Raji (cell line): ENCODE results near the gene LTB4R2.

Source experiments
- POLR2A ChIP-seq: IDR thresholded peaks from 2 replicates; pipeline ENCODE4 v1.6.1; 2011; ENCODE audit warnings: low read depth, low read length, control low read depth; ENCODE audit not compliant: insufficient read depth

The LTB4R2 gene

DNA sequence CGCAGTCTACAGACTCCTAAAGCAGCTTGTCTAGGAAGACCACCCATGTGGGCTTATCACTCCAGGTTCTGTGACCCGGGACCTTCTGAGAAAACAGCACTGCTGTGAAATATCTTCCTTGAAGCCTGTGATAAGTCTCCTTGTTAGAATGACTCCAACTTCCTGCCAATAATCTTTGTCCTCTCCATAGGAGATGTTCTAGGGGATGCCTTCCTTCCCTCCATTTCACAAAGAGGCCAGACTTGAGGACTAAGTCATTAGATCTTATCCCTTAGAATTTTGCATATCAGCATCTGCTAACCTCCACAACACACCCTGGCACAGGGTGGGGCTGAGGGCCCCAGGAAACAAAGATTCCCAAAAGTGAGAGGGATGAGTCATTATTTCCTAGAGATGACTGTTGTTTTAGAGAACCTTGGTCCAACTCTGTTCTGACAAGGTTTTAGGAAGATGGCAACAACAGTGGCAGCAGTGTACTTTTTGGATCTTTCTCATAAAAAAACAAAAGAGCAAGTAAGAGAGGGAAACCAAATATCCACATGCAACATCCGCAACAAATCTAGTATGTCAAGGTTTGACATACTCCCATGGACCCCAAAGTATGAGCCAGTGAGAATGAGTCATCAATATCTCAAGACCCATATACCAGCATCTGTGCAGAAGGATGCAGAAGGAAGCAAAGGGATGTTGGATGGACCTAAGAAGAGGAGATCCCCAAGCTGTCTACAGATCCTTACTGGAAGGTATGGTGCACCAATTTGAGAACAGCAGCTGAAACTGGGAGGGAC is 7.4 kb downstream of the LTB4R2 start:
- TF ChIP-seq POLR2A = no peak

DNA sequence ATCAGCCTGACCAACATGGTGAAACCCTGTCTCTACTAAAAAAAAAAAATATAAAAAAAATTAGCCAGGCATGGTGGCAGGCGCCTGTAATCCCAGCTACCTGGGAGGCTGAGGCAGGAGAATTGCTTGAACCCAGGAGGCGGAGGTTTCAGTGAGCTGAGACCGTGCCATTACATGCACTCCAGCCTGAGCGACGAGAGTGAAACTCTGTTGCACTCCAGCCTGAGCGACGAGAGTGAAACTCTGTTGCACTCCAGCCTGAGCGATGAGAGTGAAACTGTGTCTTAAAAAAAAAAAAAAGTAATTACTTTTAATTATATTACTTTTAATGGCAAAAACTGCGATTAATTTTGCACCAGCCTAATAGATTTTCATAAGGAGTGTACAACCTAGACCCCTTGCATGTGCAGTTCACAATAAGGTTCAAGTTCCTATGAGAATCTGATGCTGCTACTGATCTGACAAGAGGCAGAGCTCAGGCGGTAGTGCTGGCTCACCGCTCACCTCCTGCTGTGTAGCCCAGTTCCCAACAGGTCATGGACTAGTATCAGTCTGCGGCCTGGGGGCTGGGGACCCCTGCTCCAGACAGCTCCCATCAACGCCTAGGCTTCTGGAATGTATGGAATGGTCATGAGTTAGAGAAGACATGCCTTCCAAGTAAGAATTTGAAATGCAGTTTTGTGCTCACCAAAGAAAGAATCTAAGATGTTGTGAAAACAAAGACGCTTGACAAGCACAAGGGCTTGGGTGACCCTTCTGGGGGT is 11.5 kb downstream of the LTB4R2 start:
- TF ChIP-seq POLR2A = no peak

DNA sequence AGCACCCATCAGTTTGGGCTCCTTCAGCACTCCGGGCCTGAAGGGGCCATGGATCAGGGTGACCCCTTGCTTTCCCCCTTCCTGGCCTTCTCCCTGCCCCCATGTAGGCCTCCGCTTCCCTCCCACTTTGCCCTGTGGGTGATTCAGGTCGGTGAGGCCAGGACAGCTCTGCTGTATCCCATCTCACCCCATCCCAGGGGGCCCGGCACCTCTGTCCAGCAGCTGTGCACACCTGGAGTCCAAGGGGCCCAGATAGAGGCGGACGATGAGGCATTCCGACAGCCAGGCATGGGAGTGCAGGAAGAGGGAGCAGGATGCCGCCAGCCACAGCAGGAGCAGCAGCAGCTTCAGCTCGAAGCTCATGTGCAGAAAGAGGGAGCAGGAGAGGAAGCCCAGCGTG is 12.7 kb downstream of the LTB4R2 start:
- TF ChIP-seq POLR2A = no peak

DNA sequence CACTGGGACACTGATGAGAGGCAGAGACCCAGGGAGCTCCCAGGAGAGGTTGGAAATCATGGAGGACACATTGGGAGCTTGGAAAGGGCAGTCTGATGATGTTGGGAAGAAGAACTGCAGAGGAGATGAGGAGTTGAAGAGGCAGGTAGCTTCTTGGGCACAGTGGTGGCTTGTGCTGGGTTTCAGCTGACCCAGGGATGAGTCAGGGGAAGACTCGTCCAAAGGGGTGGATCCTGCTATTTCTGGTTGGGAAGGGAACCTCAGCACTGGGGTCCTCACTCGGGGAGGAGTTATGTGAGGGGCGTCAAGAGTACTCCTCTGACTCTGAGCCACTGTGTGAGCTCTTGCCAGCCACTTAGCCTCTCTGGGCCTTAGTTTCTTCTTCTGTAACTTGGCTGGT is 13.4 kb downstream of the LTB4R2 start:
- TF ChIP-seq POLR2A = no peak

DNA sequence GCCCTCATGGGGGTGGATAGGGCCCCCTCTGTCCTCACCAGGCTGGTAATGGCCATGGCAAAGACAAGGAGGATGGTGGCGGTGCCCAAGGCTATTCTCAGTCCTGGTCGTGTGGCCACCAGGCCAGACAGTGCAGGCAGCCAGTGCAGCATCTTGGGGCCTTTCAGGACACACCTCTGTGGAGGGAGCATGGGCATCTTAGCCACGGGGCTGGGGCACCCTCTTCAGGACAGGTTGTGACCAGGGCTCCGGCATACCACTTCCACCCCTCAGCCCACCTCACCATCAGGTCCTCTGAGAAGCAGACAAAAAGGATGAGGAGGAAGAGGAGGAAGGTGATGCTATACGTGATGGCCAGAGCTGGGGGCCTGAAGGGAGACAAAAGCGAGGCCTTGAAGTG is 14.1 kb downstream of the LTB4R2 start:
- TF ChIP-seq POLR2A = no peak

DNA sequence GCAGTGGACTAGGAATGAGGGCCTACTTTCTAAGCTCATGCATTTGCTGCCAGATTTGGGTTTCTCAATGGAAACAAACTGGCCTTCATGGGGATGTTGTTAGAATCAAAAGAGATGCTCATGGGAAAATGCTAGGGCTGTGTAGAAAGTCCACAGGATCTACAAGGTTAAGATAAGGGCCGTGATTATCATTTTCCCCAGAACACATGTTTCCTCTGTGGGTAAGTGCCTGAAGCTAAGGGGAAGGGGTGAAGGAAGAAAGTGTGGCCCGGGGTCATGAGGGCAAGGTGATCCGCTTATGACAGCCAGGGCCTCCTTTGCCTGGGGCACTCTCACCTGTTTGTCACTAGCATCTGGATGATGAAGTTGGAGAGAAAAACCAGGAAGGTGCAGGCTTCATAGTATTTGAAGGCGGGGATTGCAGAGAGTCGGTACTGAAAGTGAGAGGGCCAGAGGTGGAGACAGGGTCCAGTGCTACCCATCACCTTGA is 15.1 kb downstream of the LTB4R2 start:
- no peak for TF ChIP-seq POLR2A

DNA sequence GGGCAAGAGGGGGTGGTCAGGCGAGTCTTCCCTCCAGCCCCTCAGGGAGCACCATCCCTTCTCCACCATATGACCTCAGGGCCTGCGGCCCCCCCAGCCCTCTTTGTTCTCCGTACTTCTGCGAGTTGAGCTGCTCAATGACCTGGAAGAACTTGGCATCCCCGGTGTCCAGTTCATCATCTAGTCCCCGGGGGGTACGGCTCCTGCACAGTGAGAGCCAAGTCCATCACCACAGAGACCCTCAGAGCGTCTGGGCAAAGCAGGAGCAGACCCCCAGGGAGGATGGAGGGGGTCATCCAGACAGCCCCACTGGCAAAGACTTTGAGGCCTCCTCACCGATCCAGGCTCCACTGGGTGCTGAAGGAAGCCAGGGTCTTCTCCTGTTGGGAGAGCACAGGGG is 16.0 kb downstream of the LTB4R2 start:
- TF ChIP-seq POLR2A = no peak

DNA sequence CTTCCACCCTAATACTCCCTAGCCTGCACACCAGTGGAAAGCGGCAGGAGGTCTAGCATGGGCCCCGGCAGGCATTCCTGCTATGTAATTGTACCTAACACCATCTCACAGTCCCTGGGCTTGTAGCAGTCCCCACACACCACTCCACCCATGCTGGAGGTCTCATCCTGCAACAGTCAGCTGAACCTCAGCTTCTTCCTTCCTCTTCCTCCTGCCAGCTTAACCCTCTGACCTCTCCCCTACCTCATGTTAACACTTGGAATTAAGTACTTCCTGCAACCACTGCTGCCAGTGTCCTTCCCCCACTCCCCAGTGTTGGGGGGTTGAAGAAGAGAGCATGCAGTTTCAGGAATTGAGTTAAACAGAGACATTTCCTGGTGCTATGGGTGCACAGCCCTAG is 17.4 kb downstream of the LTB4R2 start:
- TF ChIP-seq POLR2A = no peak

DNA sequence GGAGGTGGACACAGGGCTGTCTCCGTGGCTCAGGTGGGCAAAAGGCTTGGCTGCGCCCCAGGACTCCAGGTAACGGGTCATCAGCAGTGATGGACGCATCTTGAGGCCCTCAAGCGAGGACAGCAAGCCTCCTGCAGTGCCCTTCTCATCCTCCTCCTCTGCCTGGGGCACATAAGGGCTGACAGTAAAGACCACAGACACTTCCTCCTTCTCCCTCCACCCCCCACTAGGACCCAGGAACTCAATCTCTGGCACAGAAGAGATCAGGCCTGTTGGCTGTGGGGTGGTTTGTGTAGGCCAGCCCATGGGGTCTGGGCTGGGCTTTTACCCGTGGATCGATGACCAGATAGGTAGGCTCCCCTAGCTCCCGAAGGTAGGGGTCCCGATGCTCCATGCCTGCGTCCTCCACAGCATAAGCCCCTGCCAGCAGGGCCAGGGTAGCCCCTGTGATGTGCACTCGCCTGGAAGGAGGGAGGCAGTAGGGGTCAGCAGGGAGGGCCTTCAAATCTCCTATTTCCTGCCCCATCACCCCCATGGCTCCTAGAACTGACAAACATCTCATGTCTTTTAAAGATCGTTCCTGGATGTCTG is 19.2 kb downstream of the LTB4R2 start:
- no peak for TF ChIP-seq POLR2A

DNA sequence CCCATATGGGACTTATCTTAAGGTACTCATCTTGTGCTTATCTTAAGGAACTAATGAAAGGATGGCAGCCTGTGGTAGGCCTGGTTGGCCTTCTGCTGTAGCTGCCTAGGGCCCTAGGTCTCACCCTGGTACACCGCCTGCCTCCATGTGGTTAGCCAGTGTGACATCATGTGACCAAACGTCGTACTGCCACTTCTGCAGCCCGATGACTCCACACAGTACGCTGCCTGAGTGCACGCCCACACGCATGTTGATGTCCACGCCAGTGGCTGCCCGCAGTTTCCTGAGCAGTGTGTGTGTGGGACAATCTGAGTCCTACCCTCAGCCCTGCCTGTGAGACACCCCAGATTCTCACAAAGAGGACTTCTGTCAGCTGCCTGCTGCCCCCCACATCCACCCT is 19.8 kb downstream of the LTB4R2 start:
- no peak for TF ChIP-seq POLR2A

DNA sequence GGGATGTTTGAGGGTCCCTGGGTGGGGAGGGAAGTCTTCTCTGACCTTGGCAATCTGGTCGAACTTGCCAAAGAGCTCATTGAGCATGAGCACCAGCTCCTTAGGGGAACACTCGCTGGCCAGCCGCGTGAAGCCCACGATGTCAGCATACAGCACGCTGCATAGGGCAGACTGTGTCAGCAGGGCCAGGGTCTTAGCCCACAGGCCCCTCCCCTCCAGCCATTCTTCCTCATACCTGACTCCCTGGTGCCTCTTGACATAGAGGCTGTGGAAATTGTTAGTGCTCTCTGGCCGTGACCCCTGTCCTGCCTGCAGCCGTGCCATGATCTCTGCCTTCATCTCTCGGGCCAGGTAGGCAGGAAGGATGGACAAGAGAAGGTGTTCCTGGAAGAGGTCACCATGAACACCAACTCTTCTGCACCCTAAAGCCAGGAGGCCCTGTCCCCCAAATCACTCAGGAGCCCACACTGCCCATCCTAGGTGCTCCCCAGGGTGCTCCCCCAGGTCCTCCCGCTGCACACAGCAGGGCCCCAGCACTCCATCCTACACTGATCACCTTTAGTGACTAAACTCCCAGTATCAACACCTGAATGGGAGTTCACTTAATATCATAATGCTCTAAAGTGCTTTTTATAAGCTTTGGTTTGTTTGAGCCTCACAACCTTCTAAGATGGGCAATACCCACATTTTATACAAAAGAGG is 21.2 kb downstream of the LTB4R2 start:
- TF ChIP-seq POLR2A = no peak

DNA sequence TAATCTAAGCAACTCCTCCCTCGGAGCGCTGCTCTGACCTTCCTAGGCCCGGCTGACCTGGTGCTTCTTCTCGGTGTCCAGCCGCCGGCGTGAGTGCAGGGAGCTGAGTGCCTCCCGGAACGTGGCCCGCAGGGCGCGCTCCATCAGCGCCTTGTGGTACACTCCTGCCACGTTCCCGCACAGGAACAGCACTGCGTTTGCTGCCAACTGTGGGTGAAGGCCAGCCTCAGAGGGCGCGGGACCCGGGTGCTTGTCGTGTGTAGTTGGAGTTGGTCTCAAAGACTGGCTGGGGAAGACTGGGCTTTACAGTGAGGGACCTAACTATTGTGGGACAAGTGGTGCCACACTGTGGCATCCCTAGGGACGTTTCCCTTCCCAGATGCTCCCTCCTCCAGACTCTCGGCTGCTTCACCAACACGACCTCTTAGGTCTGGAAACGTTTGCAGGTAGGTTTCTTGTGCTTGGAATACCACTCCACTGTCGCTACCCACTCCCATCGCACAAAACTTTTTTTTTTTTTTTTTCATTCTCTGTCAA is 21.9 kb downstream of the LTB4R2 start:
- TF ChIP-seq POLR2A = no peak

DNA sequence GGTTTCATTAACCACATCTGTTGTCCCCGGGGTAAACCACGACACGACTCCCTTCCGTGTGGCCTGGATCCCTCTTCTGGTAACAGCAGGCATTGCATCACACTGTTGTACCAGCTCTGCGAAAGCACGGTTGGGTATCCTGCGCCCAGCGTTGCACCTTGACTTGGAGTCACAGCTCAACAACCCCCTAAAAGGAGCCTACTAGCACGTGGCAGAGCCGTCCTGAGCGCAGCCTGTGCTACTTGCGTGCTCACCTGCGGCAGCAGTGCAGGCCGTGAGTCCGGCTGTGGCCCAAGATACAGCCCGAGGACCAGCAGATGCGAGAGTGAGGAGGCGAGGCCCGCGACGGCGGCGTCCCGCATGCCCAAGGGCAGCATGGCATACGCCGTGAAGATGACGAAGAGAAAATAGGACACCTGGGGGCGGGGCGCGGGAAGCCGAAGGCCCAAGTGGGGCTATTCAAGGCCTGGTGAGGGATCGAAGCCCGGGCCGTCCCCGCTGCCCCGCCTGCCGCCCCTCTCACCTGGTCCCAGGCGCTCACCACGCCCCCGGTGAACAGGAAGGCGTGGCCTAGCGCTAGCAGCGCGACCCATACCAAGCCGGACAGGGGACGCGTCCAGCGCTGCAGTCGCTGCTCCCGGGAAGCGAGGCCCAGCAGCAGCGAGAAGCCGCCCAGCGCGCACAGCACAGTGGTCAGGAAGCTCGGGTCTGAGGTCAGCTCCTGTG is 22.5 kb downstream of the LTB4R2 start:
- no peak for TF ChIP-seq POLR2A

DNA sequence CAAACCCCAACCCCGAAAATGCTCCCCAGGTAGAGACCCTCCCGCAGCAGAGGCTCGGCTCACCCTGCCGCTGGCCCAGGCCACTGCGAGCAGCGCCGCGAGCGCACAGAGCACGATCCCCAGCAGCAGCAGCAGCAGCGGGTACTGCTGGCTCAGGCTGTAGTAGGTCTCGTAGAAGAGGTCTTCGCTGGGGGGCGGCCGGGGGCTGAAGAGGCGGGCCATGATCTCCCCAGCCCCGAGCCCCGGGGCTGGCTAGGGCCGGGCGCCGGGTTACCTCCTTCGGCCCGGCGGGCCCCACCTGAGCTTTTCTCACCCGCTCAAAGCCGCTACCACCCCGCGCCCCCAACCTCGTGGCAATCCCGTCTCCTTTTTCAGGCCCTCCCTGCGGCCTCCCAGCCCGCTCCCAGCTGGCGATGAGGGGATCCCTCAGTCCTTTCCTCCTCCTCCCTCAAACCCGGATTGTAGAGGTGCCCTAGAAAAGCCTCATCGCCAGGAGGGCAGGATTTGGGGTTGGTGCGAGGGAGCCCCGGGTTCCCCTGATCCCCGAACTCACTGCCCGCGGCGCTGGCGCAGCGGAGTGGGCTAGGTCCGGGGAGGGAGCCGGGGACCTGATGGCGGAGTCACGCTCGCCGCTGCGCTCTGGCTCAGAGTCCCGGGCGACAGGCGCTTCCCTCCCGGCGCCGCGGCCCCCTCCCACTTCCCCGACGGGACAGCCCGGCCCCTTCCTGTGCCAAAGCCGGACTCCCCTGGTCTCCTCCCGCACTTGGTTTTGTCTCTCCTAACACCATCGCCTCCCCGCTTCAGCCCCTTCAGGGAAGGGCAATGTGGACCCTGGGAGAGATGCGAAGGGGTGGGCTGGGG is 24.7 kb downstream of the LTB4R2 start, which contains the start of gene ADCY4:
TSS of gene ADCY4 (minus strand) at position 641 of the 861 bp plus-strand sequence. CDS start at position 222, 419 bp downstream.
- TF ChIP-seq POLR2A = no peak
